DND-41 (cell line): Measurements from ENCODE around the gene RELN.

ENCODE experiments used
- ATAC-seq: fragments of 200-7000 bp; cut with Tn5 transposase; 3 replicates; pipeline ENCODE4 v1.9.1; 2021; ENCODE audit warnings: low read depth; ENCODE audit not compliant: insufficient read depth
- DNase-seq: peaks from one replicate; pipeline ENCODE4 v3.0.0-alpha.2; 2020
- H2AFZ ChIP-seq: 2 replicates; pipeline ENCODE4 v1.6.0; 2012; ENCODE audit warnings: low read depth, low read length
- H3K27ac ChIP-seq: 2 replicates; pipeline ENCODE4 v1.5.1; 2012; ENCODE audit warnings: low read length, inconsistent platforms
- H3K27me3 ChIP-seq: fragments of 200-600 bp; sonication (generic); 2 replicates; pipeline ENCODE4 v1.6.0; 2012; ENCODE audit warnings: low read length, mild to moderate bottlenecking, inconsistent platforms; ENCODE audit not compliant: insufficient read depth, poor library complexity
- H3K36me3 ChIP-seq: 2 replicates; pipeline ENCODE4 v1.5.1; 2012; ENCODE audit warnings: low read length, inconsistent platforms; ENCODE audit not compliant: insufficient read depth
- H3K4me1 ChIP-seq: 2 replicates; pipeline ENCODE4 v1.5.1; 2012; ENCODE audit warnings: mild to moderate bottlenecking, low read length; ENCODE audit not compliant: insufficient read depth
- H3K4me2 ChIP-seq: 2 replicates; pipeline ENCODE4 v1.6.0; 2012; ENCODE audit warnings: mild to moderate bottlenecking, moderate library complexity, low read length, inconsistent platforms; ENCODE audit not compliant: insufficient read depth
- H3K4me3 ChIP-seq, 2 experiments: fragments of 200-600 bp in 1 of 2; shearing (Covaris generic) in 1 of 2; 2 replicates each; pipeline ENCODE4 v1.5.1; 2012 to 2016; ENCODE audit warnings: inconsistent platforms in 2 of 2, low read length in 2 of 2, mild to moderate bottlenecking in 2 of 2, low read depth in 1 of 2, moderate library complexity in 1 of 2
- H3K79me2 ChIP-seq: 2 replicates; pipeline ENCODE4 v1.6.0; 2012; ENCODE audit warnings: low read length, inconsistent platforms; ENCODE audit not compliant: insufficient read depth
- H3K9ac ChIP-seq: 2 replicates; pipeline ENCODE4 v1.6.0; 2012; ENCODE audit warnings: low read depth, mild to moderate bottlenecking, inconsistent platforms, low read length, moderate library complexity
- H3K9me3 ChIP-seq: 2 replicates; pipeline ENCODE4 v1.5.1; 2012; ENCODE audit warnings: low read length, moderate library complexity, mild to moderate bottlenecking, inconsistent platforms; ENCODE audit not compliant: insufficient read depth, severe bottlenecking
- H4K20me1 ChIP-seq: 2 replicates; pipeline ENCODE4 v1.6.0; 2012; ENCODE audit warnings: low read length; ENCODE audit not compliant: insufficient read depth
- EZH2 ChIP-seq: IDR thresholded peaks from 3 replicates; pipeline ENCODE4 v1.6.1; 2012; ENCODE audit warnings: borderline replicate concordance, low read depth, mild to moderate bottlenecking, moderate library complexity, low read length, inconsistent platforms; ENCODE audit not compliant: severe bottlenecking
- TF ChIP-seq, protein P1 (sequence below): IDR thresholded peaks from 2 replicates; pipeline ENCODE4 v1.5.1; 2012; ENCODE audit warnings: borderline replicate concordance, low read length, moderate library complexity, mild to moderate bottlenecking; ENCODE audit not compliant: poor library complexity, severe bottlenecking; ENCODE audit errors: extremely low read depth

RELN gene

DNA sequence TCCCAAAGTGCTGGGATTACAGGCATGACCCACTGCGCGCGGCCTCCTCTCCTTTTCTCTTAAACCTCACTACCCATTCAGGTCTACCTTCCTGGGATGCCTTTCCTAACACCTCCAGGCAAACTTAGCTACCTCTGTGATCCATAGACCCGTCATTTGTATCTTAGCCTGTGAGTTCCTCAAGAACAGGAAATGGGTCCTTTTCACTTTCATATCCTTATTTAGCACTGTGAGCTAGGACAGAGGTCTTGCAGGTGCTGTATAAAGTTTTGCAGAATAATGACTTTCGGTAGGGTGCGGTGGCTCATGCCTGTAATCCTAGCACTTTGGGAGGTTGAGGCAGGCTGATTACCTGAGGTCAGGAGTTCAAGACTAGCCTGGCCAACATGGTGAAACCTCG lies 215.7 kb downstream of the RELN start:
- no peaks in the 10 kb centered on the region for H3K4me1 ChIP-seq
- H3K36me3 ChIP-seq: no peaks in the 10 kb centered on the region
- H3K4me2 ChIP-seq: no peak overlapping the region
- H3K9me3 ChIP-seq: no peaks in the 10 kb centered on the region
- H4K20me1 ChIP-seq: no peaks in the 10 kb centered on the region
- H3K4me3 ChIP-seq: no peak overlapping the region
- no peak overlapping the region for H3K27ac ChIP-seq
- ATAC-seq: no peak
- no peak overlapping the region for H3K9ac ChIP-seq
- no peaks in the 10 kb centered on the region for H3K79me2 ChIP-seq
- TF ChIP-seq, protein P1, sequence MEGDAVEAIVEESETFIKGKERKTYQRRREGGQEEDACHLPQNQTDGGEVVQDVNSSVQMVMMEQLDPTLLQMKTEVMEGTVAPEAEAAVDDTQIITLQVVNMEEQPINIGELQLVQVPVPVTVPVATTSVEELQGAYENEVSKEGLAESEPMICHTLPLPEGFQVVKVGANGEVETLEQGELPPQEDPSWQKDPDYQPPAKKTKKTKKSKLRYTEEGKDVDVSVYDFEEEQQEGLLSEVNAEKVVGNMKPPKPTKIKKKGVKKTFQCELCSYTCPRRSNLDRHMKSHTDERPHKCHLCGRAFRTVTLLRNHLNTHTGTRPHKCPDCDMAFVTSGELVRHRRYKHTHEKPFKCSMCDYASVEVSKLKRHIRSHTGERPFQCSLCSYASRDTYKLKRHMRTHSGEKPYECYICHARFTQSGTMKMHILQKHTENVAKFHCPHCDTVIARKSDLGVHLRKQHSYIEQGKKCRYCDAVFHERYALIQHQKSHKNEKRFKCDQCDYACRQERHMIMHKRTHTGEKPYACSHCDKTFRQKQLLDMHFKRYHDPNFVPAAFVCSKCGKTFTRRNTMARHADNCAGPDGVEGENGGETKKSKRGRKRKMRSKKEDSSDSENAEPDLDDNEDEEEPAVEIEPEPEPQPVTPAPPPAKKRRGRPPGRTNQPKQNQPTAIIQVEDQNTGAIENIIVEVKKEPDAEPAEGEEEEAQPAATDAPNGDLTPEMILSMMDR: no peak
- TF ChIP-seq EZH2: no peak
- DNase-seq: no peak
- H2AFZ ChIP-seq: no peak overlapping the region
- peaks cover under 1% of the 10 kb centered on the region for H3K27me3 ChIP-seq

DNA sequence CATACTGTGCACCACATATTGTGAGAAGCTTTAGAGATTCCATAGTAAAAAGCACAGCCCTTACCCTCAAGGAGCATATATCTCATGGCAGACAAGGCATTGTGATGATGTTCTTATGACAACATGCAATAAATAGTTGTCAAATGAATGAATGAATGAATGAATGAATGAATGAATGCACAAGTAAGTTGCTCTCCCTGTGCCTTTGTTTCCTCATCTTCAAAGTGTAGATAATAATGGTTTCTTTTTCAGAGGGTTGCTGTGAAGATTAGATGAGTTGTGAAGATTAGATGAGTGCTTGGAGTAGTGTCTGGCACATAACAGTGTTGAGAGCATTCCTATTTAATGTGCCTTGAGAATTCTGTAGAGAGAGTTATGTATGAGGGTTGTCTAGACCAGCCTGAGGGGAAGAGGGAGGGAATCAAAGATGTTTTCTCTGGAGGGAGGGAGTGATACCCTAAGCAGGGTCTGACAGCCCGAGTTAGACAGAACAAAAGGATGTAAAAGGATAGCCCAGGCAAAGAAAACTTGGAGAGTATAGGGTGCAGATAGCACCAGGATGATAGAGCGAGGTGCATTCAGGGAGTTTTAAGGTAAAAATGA lies 217.2 kb downstream of the RELN start:
- ATAC-seq (no peak), DNase-seq (no peak)
- H3K27ac ChIP-seq: no peak overlapping the region

DNA sequence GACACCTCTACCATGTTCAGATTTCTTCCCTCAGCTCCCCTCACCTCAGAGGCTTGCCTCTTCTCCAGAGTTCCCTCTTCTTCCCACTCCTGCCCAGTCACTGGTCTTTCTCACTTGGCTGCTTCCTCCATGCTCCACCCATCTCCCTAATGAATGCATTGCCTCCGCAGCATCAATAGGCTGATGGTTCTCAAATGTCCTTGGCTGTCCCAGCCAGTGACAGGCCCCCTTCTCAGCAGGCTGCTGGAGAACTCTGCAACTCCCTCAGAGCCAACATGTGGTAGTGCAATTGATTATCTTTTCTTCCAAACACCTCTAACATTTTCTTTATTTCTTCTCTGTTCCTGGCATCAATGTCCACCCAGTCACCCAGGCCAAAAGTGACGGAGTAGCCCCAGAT lies 218.2 kb downstream of the RELN start:
- Histone ChIP-seq H3K27ac (no peak overlapping the region), H4K20me1 (no peaks in the 10 kb centered on the region), H3K36me3 (no peaks in the 10 kb centered on the region), H3K4me3 (no peak overlapping the region), H3K27me3 (no peaks in the 10 kb centered on the region), H3K9me3 (no peaks in the 10 kb centered on the region), H3K4me2 (no peak overlapping the region), H3K9ac (no peak overlapping the region), H2AFZ (no peak overlapping the region), H3K4me1 (no peaks in the 10 kb centered on the region), H3K79me2 (no peaks in the 10 kb centered on the region)
- DNase-seq (no peak), ATAC-seq (no peak)
- no peak for TF ChIP-seq EZH2
- TF ChIP-seq, protein P1: no peak

More for the DNA sequence above, 217.2 kb downstream of the RELN start:
- Histone ChIP-seq H3K79me2 (no peaks in the 10 kb centered on the region), H4K20me1 (no peaks in the 10 kb centered on the region), H2AFZ (no peak overlapping the region), H3K27me3 (no peaks in the 10 kb centered on the region), H3K36me3 (no peaks in the 10 kb centered on the region), H3K9ac (no peak overlapping the region), H3K4me1 (no peaks in the 10 kb centered on the region), H3K9me3 (no peaks in the 10 kb centered on the region), H3K4me3 (no peak overlapping the region), H3K4me2 (no peak overlapping the region)
- TF ChIP-seq, protein P1: no peak
- no peak for TF ChIP-seq EZH2

DNA sequence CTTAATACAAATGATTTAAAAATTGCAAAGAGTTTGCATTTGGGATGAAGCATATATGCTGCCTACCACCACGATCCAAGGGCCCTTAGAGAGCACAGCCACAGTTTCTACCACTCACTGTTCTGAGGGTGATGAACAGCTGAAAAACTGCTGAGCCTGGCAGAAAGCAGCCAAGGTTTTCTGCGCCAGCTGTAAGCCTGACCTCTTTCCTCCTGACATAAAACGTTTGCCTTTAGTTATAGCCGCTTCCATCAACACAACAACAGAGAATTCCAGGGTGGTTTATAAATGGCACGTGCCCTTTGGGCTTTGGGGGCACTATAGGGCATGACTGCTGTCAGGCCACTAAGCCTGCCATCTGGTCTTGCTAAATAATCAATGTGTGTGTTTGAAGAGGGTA lies 222.8 kb downstream of the RELN start:
- Histone ChIP-seq H3K9me3 (no peaks in the 10 kb centered on the region), H3K27ac (no peak overlapping the region), H3K4me3 (no peak overlapping the region), H3K79me2 (no peaks in the 10 kb centered on the region), H3K4me2 (no peak overlapping the region), H3K36me3 (no peaks in the 10 kb centered on the region), H2AFZ (no peak overlapping the region), H3K9ac (no peak overlapping the region), H3K4me1 (no peaks in the 10 kb centered on the region), H3K27me3 (peaks cover 5% of the 10 kb centered on the region), H4K20me1 (no peaks in the 10 kb centered on the region)
- ATAC-seq: no peak
- TF ChIP-seq, protein P1: no peak
- no peak for TF ChIP-seq EZH2
- DNase-seq: no peak
